ENCODE measurements around the gene TRIM31. TPM values are rescaled to one million over a fixed set of nuclear protein-coding genes. Genes with fewer than 3 reads are reported as not detected.

The TRIM31 gene
- total RNA-seq, 1 donor from 2014 or later = 0.09 TPM

- peaks cover 63% of the 10 kb centered on the region for H3K27me3 Mint-ChIP-seq
- peaks cover 42% of the 10 kb centered on the region for H3K4me1 Mint-ChIP-seq
- H3K9me3 Mint-ChIP-seq = no peaks in the 10 kb centered on the region
- H3K36me3 Mint-ChIP-seq (ENCODE audit: low read depth) = peaks cover 44% of the 10 kb centered on the region
- DNase-seq = peak; percentile 64
- no peak overlapping the region for H3K27ac Mint-ChIP-seq
- intact Hi-C loops (cut with micrococcal nuclease) = no loop called here
- H3K4me3 Mint-ChIP-seq = no peak overlapping the region
Measured at GRCh38 chr6:30071858-30072257, 41.0 kb downstream of the TRIM31 start.

- peaks cover 46% of the 10 kb centered on the region for H3K36me3 Mint-ChIP-seq (ENCODE audit: low read depth)
- H3K4me3 Mint-ChIP-seq = no peak overlapping the region
- no peak overlapping the region for H3K27ac Mint-ChIP-seq
- peaks cover 41% of the 10 kb centered on the region for H3K4me1 Mint-ChIP-seq
- peak; percentile 68 for DNase-seq
- intact Hi-C loops (cut with micrococcal nuclease) = no loop called here
- H3K27me3 Mint-ChIP-seq = peaks cover 58% of the 10 kb centered on the region
- H3K9me3 Mint-ChIP-seq = no peaks in the 10 kb centered on the region
Measured at GRCh38 chr6:30071081-30071818, 41.6 kb downstream of the TRIM31 start.

- H3K4me3 Mint-ChIP-seq = peak overlapping the region; percentile 93
- no peak for DNase-seq
- intact Hi-C loops (cut with micrococcal nuclease) = loop anchor here (1.0 to 10.0 kb wide), 7 partner anchors 35 to 547 kb away; partner anchors contain the start of genes GNL1, HLA-F, MRPS18B and PPP1R10
- peaks cover 63% of the 10 kb centered on the region for H3K36me3 Mint-ChIP-seq (ENCODE audit: low read depth)
- H3K27me3 Mint-ChIP-seq = peaks cover 24% of the 10 kb centered on the region
- H3K4me1 Mint-ChIP-seq = peaks cover 45% of the 10 kb centered on the region
- H3K9me3 Mint-ChIP-seq = no peaks in the 10 kb centered on the region
- peak overlapping the region; percentile 99 for H3K27ac Mint-ChIP-seq
Measured at GRCh38 chr6:30067460-30068139, 45.3 kb downstream of the TRIM31 start.

- peak; percentile 99 for DNase-seq
- peak within 1 kb of the TSS; percentile 93 for H3K4me3 Mint-ChIP-seq
- no peaks in the 10 kb centered on the region for H3K9me3 Mint-ChIP-seq
- peaks cover 16% of the 10 kb centered on the region for H3K27me3 Mint-ChIP-seq
- peaks cover 45% of the 10 kb centered on the region for H3K4me1 Mint-ChIP-seq
- peaks cover 65% of the 10 kb centered on the region for H3K36me3 Mint-ChIP-seq (ENCODE audit: low read depth)
- intact Hi-C loops (cut with micrococcal nuclease) = loop anchor here (1.0 to 10.0 kb wide), 7 partner anchors 36 to 548 kb away; partner anchors contain the start of genes GNL1, HLA-F, MRPS18B and PPP1R10
- H3K27ac Mint-ChIP-seq = peak within 1 kb of the TSS; percentile 99
Measured at GRCh38 chr6:30066577-30067459, 46.1 kb downstream of the TRIM31 start, which contains the start of gene PPP1R11. TSS of gene PPP1R11 (plus strand) at chr6:30067198. CDS start at chr6:30067411, 213 bp downstream.

GRCh38 chr6:30066082-30066481, 46.8 kb downstream of the TRIM31 start:
- peak; percentile 64 for DNase-seq
- H3K4me1 Mint-ChIP-seq = peaks cover 46% of the 10 kb centered on the region

DNA sequence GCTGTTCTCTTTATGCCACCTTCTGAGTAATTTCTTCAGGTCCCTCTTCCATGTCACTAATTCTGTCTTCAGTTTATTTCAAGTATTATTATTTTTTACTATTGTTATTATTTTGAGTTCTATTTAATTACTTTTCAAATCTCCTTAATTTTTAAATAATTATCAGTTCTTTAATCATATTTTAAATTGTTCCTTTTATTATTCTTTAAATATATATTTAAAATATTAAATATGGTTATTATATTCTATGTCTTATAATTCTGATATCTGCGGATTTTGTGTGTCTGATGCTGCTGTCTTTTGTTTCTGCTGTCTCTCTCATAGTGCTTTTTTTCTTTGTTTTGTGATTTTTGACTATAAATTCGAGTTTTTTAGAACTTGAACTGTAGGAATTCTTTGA, 49.6 kb downstream of the TRIM31 start:
- Mint-ChIP-seq H3K4me3 (peak overlapping the region; percentile 42), H3K9me3 (no peaks in the 10 kb centered on the region), H3K27me3 (peaks cover 3% of the 10 kb centered on the region), H3K36me3 (ENCODE audit: low read depth) (peaks cover 46% of the 10 kb centered on the region), H3K4me1 (peaks cover 43% of the 10 kb centered on the region), H3K27ac (no peak overlapping the region)
- DNase-seq = no peak
- intact Hi-C loops (cut with micrococcal nuclease) = loop anchor here (5.0 to 10.0 kb wide), 4 partner anchors 96 to 551 kb away; partner anchors contain the start of genes GNL1, HLA-F, MRPS18B and PPP1R10

More at GRCh38 chr6:30066082-30066481, 46.8 kb downstream of the TRIM31 start:
- peak overlapping the region; percentile 99 for H3K27ac Mint-ChIP-seq
- H3K36me3 Mint-ChIP-seq (ENCODE audit: low read depth) = peaks cover 68% of the 10 kb centered on the region
- peak overlapping the region; percentile 93 for H3K4me3 Mint-ChIP-seq
- H3K27me3 Mint-ChIP-seq = peaks cover 11% of the 10 kb centered on the region
- intact Hi-C loops (cut with micrococcal nuclease) = loop anchor here (2.0 to 10.0 kb wide), 6 partner anchors 37 to 549 kb away; partner anchors contain the start of genes GNL1, HLA-F, MRPS18B and PPP1R10
- no peaks in the 10 kb centered on the region for H3K9me3 Mint-ChIP-seq

DNA sequence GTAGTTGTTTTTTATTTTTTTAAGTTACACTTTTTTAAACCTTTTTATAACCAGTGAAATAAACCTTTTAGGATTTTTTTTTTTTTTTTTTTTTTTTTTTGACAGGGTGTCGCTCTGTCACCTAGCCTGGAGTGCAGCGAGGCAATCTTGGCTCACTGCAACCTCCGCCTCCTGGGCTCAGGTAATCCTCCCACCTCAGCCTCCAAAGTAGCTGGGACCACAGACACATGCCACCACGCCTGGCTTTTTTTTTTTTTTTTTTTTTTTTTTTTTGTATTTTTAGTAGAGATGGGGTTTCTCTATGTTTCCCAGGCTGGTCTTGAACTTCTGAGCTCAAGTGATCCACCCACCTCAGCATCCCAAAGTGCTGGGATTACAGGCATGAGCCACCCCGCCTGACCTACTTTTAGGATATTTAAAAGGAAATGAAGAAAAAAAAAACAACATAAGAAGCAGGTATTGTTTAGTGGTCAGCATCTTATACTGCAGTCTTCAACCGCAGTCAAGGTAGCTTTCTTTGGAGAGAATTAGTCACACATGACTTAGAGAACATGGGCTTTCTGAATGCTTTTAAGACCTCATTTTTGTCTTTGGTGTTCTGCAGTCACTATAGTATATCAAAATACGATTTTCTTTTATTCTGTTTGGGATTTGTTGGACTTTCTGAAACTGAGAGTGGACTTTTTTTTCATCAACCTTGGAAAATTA, 50.3 kb downstream of the TRIM31 start:
- H3K4me1 Mint-ChIP-seq = peaks cover 36% of the 10 kb centered on the region
- intact Hi-C loops (cut with micrococcal nuclease) = loop anchor here (5.0 to 10.0 kb wide), 4 partner anchors 95 to 552 kb away; partner anchors contain the start of genes GNL1, HLA-F, MRPS18B and PPP1R10

GRCh38 chr6:30061858-30062458, 50.9 kb downstream of the TRIM31 start:
- H3K27ac Mint-ChIP-seq = peak overlapping the region; percentile 99
- no peak for DNase-seq
- H3K4me3 Mint-ChIP-seq = peak overlapping the region; percentile 97
- peaks cover 32% of the 10 kb centered on the region for H3K4me1 Mint-ChIP-seq
- peaks cover 42% of the 10 kb centered on the region for H3K36me3 Mint-ChIP-seq (ENCODE audit: low read depth)
- H3K9me3 Mint-ChIP-seq = no peaks in the 10 kb centered on the region
- intact Hi-C loops (cut with micrococcal nuclease) = loop anchor here (2.0 to 10.0 kb wide), 5 partner anchors 95 to 553 kb away; partner anchors contain the start of genes GNL1, HLA-A, HLA-F and MRPS18B
- H3K27me3 Mint-ChIP-seq = peaks cover 1% of the 10 kb centered on the region

More for the DNA sequence above, 50.3 kb downstream of the TRIM31 start:
- H3K4me3 Mint-ChIP-seq = peak overlapping the region; percentile 97
- DNase-seq = peak; percentile 60
- H3K36me3 Mint-ChIP-seq (ENCODE audit: low read depth) = peaks cover 40% of the 10 kb centered on the region
- H3K27ac Mint-ChIP-seq = peak overlapping the region; percentile 39
- H3K9me3 Mint-ChIP-seq = no peaks in the 10 kb centered on the region
- H3K27me3 Mint-ChIP-seq = peaks cover 3% of the 10 kb centered on the region

- intact Hi-C loops (cut with micrococcal nuclease) = loop anchor here (2.0 to 10.0 kb wide), 5 partner anchors 94 to 554 kb away; partner anchors contain the start of genes GNL1, HLA-A, HLA-F and MRPS18B
- Mint-ChIP-seq H3K27me3 (no peaks in the 10 kb centered on the region), H3K36me3 (ENCODE audit: low read depth) (peaks cover 40% of the 10 kb centered on the region), H3K4me1 (peaks cover 27% of the 10 kb centered on the region), H3K27ac (peak within 1 kb of the TSS; percentile 99), H3K9me3 (no peaks in the 10 kb centered on the region), H3K4me3 (peak within 1 kb of the TSS; percentile 97)
- DNase-seq = peak; percentile 96
Measured at GRCh38 chr6:30061092-30061857, 51.6 kb downstream of the TRIM31 start, which contains the start of gene POLR1H. TSS of gene POLR1H (plus strand) at chr6:30061265. CDS start at chr6:30061525, 260 bp downstream.

GRCh38 chr6:30060606-30061091, 52.2 kb downstream of the TRIM31 start:
- intact Hi-C loops (cut with micrococcal nuclease) = loop anchor here (2.0 to 10.0 kb wide), 5 partner anchors 93 to 554 kb away; partner anchors contain the start of genes GNL1, HLA-A, HLA-F and MRPS18B
- Mint-ChIP-seq H3K9me3 (no peaks in the 10 kb centered on the region), H3K36me3 (ENCODE audit: low read depth) (peaks cover 40% of the 10 kb centered on the region), H3K4me1 (peaks cover 20% of the 10 kb centered on the region), H3K27ac (peak overlapping the region; percentile 99), H3K4me3 (peak overlapping the region; percentile 97), H3K27me3 (no peaks in the 10 kb centered on the region)
- peak; percentile 79 for DNase-seq

DNA sequence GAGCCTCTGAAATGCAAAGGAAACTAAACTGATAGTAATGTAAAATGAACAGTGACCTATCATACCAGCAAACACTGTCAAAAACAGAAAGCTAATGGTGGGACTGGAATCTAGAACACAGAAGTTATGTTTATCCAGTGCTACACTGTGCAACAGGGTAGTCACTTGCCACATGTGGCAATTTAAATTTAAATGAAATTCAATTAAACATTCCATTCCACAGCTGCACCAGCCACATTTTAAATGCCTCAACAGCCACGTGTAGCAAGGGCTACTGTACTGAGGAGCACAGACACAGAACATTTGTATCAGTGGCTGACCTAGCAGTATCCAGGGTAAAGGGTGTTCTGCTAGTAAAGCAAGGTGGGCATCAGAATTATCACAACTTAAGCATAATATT, 57.4 kb downstream of the TRIM31 start:
- DNase-seq = no peak
- Mint-ChIP-seq H3K27me3 (no peaks in the 10 kb centered on the region), H3K4me3 (no peak overlapping the region), H3K4me1 (peaks cover 5% of the 10 kb centered on the region), H3K36me3 (ENCODE audit: low read depth) (peaks cover 8% of the 10 kb centered on the region), H3K9me3 (no peaks in the 10 kb centered on the region), H3K27ac (no peak overlapping the region)
- intact Hi-C loops (cut with micrococcal nuclease) = no loop called here
